Brain pericyte (primary cell): Measurements from ENCODE around the gene ROBO2.

ENCODE experiments used
- DNase-seq: peaks from one replicate; pipeline ENCODE4 v3.0.0-alpha.2; 2012; ENCODE audit warnings: low read depth, low spot score

ROBO2 gene, protein sequence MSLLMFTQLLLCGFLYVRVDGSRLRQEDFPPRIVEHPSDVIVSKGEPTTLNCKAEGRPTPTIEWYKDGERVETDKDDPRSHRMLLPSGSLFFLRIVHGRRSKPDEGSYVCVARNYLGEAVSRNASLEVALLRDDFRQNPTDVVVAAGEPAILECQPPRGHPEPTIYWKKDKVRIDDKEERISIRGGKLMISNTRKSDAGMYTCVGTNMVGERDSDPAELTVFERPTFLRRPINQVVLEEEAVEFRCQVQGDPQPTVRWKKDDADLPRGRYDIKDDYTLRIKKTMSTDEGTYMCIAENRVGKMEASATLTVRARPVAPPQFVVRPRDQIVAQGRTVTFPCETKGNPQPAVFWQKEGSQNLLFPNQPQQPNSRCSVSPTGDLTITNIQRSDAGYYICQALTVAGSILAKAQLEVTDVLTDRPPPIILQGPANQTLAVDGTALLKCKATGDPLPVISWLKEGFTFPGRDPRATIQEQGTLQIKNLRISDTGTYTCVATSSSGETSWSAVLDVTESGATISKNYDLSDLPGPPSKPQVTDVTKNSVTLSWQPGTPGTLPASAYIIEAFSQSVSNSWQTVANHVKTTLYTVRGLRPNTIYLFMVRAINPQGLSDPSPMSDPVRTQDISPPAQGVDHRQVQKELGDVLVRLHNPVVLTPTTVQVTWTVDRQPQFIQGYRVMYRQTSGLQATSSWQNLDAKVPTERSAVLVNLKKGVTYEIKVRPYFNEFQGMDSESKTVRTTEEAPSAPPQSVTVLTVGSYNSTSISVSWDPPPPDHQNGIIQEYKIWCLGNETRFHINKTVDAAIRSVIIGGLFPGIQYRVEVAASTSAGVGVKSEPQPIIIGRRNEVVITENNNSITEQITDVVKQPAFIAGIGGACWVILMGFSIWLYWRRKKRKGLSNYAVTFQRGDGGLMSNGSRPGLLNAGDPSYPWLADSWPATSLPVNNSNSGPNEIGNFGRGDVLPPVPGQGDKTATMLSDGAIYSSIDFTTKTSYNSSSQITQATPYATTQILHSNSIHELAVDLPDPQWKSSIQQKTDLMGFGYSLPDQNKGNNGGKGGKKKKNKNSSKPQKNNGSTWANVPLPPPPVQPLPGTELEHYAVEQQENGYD (N-terminal part only)

DNA sequence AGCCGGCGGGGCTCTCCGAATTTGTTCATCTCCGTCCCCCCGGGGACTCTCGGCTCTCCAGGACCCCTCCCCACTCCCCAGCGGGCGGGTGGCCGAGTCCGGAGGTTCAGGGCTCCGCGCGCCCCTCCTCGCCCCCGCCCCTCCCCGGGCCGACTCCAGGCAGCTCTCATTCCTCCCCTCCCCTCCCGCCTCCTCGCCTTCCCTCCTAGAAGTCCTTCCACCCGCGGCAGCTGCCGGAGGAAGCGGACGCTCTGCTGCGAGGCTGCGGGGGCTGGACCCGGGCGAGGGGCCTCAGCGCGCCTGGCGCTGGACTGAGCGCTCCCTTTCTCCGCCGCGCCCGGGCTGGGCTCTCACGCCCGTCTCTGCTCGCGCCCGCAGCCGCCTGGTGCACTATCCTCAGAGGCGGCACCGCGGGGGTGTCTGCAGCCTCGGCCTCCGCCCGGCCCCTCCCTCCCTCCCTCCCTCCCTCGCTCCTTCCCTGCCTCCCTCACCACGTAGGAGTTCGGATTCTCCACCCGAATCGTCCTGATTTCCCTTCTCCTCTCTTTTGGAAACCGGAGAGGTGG, at the start of gene ROBO2:
TSS of gene ROBO2 (plus strand) at position 494 of the 566 bp plus-strand sequence. CDS start 687 bp downstream, outside the sequence.
- DNase-seq: no peak

DNA sequence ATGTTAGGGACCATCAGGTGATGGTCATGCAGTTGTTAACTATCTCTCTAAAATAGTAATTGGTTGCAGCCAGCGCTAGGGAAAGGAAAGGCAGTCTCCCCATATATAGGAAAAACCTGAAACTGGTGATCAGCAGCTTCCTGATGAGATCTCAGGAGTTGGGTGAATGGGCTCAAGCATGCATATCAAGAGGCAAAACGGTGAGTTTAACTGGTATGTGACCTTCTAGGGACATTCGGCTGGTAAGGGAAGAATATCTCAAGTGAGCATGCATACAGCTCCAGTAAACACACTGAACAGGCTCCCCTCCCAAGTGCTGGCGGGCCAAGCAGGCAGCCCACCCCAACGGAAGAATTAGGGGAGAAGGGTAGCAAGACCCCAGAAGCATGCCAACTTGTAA, 49.3 kb upstream of the ROBO2 start:
- DNase-seq: no peak

DNA sequence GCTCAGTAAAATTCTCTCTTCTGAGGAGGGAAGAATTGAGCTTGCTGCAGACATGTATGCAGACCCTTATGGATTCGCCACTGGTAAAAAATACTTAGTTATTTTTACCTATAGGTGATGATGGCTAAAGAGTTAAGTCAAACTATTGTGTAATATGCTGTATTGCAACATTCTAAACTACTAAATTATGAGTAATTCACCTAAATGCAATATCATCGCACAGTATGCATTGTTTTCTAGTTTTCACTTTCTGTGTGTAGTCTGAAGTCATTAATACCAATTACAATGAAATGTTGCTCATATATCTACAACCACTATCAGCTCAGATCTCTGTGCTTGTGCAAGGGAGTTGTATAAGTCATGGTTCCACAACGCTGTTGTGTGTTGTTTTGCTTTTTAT, 48.7 kb upstream of the ROBO2 start:
- no peak for DNase-seq

DNA sequence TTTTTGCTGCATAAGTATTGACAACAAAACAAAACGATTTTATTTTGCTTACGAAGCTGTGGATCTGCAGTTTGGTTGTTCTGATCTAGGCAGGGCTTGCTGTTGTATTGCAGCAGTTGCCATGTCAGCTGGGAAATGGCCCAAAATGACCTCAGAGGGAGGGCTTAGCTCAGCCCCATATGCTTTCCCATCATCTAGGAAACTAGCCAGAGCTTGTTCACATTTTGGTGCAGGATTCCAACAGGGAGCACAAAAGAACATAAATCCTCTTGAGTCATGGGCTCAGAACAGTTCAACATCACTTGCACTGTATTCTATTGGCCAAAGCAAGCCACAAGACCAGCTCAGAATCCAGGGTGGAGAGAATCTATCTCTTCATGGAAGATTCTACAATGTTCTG, 42.2 kb upstream of the ROBO2 start:
- no peak for DNase-seq

DNA sequence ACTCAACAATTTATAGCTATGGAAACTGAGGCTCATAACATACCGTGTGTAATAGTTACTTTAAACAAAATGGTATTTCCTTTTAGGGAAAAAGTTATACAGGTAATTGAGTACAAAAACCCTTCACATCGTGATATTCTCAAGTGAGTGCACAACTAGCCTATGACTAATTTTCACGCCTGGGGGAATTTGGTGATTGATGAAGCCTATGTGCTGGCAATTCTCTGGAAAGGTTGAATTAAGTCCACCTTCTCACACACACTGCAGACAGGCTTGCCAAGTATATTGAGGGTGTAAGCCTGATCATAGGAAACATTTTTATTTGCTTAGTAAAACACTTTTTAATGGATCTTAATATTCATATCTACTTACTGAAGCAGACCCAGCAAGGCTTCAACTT, 41.3 kb upstream of the ROBO2 start:
- DNase-seq: no peak

DNA sequence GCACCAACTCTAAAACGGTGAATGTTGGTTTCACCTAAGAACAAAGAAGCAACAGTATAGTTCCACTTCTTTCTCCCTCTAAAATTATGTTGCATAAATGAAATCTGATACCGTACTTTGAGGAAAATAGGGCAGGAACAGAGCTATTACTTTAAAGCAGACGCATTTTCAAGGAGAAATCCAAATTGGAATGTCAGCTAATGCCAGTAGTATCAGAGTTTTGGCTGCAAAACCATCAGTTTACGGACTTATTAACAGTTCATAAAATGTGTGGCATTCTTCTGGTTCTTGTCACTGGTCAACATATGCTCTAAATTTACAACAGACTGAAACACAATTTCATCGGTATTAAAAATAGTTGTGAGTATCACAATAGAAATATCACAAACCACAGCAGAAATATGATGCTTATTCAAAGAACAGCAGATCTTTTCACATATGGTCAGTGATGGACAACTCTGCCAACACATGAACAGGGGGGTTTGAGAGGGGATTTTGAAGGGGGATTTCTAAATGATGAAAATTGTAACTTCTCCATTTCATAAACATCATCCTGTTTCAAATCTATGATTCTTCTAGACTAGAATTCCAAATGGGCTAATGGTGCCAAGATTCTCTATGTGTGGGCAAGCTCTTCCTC, 38.7 kb upstream of the ROBO2 start:
- DNase-seq: no peak

DNA sequence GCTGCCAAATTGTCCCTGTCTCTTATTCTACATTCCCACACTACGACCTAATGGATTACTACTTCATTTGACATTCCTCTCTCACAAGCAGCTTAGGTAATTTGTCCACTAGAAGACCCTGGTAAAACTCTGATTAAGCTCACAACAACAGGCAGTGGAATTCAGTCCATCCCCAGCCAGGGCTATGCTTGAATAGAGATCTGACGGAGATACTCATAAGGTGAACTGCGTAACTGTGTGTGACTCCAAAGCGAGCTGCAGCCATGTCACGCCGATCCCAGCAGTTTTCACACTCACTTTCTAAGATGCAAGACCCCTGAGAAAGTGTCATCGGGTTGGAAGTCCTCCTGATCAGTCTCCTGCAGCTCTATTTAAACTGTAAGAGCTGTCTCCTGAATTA, 25.7 kb upstream of the ROBO2 start:
- no peak for DNase-seq

DNA sequence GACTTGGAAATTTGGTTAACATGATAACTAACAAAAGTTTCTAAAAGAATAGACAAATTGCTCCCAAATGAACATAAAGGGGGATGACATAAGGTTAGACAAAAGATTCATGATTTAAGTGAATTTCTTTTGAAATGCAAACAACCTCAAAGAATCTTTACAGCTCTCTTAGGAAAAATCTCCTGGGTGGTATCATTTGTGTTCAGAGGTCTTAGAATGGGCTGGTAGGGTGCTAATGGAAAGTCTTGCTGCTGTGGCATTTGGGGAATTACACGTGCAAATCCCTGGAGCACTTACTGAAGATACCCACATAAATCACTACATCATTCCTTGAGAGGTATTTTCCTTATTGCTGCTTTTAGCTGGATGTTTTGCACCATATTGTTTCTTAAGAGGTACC, 14.4 kb upstream of the ROBO2 start:
- DNase-seq: no peak

DNA sequence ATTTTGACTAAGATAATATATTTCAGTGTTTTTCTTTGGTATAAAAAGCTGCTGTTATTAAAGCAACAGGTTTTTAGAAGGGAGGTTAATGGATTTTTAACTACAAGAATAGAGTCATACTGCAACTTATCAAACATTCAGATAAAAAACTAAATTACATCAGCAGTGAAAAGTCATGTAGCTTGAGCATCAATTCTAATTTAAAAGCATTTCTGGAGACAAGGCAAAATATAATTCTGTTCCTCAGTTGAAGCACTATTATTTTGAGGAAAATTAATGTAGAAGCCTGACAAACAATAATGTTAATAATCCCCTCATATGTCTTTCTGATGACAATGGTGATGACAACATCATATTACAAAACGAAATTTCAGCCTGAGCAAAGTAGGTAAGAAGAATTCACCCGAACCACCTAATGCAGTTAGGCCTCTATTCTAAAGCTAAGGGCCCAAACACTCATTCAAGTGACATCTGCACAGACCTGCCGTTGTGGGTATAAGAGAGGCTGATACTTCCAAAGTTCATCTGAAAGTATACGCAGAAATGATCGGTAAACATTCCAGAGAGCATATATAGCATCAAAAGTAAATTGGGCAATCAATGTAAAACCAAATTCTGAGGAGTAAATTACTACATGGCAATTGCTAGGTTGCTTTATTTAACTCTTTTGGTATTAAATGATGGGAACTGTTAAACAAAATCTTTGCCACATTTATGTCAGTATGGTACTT, 12.8 kb upstream of the ROBO2 start:
- no peak for DNase-seq

DNA sequence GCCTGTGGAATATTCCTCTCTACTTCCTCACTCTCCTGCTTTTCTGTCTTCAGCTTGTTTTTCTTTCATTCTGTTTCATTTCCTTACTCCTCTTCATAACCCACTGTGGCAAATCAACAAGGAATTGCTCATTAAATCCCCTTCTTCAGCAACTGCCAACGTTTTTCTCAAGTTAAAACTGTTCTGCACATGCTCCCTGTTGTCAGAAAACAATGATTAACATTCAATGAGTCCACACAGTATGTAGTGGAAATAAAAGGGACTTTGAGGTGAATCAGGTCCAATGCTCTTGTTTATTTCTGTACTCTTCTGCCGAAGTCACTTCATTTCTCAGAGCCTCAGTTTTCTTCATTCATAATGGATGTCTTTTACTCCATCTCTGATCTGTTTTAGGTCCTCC, 11.9 kb upstream of the ROBO2 start:
- no peak for DNase-seq

DNA sequence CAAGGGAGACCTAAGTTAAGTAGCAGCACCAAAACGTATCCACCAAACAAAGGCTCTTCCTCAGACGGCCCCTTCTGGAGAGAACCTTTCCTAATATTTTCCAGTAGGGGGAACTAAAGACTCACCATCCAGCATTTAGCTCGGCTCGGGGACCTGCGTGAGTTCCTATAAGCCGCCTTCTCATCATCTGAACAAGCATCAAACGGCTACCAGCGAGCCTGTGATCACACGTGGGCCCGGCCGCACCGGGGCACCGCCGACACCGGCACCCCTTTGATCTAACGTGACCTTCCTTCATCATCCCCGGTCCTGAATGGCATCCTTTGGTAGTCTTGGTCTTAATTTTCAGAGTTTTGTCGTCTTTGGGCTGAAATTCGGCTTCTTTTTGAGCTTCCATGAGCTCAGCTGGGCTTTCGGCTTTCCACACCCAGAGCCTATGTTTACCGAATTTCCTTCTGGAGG, 1.4 kb upstream of the ROBO2 start:
- peak; percentile 64 for DNase-seq

DNA sequence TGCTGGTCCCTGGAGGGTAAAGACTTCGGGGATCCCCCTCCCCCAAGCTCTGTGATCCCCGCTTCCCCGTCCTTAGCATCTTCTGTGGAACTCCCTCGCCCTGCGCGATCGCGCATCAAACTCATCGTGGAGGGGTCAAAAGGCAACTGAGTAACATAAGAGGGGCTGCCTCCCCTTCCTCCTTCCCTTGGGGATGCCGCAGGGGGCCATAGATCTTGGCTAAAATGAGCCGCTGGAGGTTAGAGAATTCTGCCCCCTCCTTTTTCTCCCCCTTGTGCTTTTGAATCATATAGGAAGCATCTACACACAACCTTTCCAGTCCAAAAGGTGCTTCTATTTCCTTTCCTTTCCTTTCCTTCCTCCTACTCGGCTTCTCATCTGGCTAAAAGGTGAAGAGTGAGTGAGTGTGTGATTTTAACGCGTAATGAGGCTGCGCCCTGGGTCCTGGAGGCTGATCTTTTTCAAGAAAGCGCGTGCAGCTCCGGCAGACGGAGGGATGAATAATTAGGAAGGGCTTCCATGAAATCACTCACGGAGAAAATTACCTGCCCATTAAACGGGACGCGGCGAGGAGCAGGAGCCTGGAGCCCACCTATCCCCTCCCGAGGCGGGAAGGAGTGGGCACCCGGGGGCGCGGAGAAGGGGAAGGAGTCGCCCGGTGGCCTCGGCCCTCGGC, 831 bp upstream of the ROBO2 start:
- no peak for DNase-seq

DNA sequence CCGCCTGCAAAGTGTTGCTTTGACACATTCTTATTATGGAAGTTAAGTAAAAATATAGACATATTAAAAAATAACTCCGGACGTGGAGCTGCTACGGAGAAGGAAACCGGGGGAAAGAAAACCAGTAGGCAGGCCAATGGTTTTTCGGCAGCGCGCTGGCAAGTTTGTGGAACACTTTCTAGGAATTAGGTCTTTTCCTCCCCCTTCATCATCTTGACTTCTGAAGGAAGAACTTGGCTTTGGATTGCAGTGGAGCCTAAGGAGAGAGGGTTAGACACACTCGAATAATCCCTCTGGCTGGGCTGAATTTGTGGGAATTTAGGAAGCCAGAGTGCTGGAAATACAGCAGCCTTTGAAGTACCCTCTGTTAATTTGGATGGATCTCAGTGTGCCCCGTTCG, 317 bp downstream of the ROBO2 start:
- DNase-seq: no peak

DNA sequence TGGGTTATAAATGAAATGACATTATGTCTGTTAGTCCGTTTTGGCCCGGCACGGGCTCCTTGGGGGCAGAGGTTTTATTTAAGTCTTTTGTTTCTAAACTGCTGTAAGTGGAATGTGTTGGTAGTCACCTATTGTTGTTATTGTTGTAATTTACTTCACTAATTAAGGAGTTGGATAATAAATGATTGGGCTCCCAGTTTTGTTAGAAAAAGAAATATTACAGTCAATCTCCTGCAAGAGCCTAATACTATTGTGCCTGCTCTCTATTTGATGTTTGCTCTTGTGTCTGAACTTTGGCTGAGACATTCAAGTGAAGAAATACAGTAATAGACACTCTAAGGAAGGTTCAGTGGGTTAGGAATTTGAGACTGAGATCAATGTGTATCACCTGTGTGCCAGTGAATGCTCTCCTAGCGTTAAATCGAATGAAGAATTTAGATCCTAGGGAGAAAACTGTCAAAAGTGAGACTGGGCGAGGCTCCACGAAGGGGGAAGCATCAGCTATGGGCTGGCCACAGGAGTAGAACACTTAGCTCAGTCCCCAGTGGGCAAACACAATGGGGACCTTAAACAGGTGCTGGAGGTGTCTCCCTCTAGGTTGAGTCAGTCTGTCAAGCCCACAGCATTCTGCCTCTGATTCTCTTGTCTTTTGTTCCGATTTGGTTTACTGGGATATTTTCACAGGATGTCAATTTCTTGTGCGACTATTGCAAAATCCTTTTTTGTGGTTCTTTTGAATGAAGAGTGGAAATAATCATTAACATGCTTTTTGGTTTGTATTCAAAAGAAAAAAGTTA, 1.2 kb downstream of the ROBO2 start:
- DNase-seq: no peak

DNA sequence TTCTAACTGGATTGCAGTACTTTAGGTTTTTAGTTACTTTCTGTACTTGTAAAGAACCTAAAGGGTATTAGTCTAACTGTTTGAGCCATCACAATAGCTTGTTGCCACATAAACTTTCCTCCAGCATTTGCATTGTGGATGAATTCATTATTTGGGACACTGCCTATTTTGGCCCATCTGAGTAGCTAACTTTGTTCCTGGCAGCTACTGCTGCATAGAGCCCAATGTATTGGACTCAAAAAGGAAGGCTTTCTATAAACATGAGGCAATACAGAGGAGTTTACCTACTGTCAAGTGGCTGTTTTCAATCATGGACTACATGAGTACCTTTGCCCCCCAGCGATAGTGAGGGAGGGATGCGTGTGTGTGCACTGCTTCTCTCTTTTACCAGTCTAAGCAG, 1.9 kb downstream of the ROBO2 start:
- DNase-seq: no peak

DNA sequence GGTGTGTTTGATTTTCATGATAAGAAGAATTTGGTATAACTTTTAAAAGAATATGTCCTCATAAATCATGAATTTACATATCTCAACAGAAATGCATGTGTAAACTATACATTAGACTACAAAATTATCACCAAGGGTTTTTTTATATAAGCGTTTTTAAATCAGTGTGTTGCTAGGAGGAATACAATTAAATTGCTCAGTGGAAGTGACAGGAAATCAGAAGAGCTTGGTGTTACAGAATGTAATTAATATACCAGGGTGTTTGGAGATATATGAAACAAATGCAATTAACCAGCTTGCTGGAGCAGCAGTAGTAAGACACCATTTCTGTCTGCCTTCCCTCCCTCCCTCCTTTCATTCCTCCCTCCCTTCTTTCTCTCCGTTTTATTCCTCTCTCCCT, 2.4 kb downstream of the ROBO2 start:
- no peak for DNase-seq

DNA sequence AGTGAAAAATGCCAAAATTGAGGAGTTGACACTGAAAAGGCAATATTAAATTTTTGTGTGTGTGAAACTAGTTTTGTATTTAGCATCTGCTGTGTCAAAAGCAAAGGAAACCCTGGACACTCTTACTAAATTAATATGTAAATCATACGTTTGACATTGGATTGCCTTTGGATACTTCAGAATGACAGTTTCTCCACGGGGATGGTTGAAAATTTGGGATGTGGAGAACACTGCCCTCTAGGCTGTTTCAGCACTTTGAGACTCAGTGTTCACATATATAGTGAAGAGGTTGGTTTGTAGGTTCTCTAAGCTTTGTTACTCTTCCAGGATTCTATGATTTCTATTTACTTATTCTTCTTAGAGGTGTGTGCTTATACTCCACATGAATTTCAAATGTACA, 3.0 kb downstream of the ROBO2 start:
- no peak for DNase-seq

DNA sequence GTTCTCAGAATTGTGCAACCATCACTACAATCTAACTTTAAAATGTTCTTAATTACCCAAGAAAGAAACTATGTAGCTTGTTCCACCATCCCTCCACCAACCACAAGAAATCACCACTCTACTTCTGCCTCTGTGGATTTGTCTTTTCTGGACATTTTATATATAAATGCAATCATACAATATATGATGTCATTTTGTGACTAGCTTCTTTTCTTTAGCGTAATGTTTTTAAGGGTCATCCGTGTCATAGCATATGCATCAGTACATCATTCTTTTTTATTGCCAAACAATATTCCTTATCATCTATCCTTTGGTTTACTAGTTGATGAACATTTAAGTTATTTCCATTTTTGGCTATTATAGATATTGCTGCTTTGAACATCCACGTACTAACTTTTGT, 5.8 kb downstream of the ROBO2 start:
- DNase-seq: no peak

DNA sequence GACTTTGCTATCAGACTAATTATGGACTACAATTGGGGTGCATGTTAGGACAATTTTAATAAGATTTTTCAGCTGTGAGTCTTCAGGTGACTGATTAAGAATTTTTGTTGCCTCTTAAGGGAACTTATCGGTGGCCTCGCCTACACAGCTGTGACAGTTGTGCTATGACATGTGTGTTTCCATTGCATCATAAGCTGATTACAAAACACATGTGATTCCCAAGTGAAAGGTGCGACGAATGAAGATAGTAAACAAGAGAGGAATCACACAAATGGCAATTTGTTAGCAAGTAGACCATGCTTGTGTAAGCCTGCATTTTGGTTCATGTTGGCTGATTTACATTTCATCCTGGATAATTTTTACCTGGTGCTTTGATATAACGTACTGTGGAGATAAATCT, 8.3 kb downstream of the ROBO2 start:
- DNase-seq: no peak
